ENCODE results near the gene ANKRD2. TPM values are rescaled to one million over a fixed set of nuclear protein-coding genes. Genes with fewer than 3 reads are reported as not detected.

Gene ANKRD2
- total and polyA plus RNA-seq, 10 of the 15 experiments (the other 5 are each of a cell fraction or from before 2014, with no cell fraction given), result 0.18 to 0.23 TPM; not detected in 8

DNA sequence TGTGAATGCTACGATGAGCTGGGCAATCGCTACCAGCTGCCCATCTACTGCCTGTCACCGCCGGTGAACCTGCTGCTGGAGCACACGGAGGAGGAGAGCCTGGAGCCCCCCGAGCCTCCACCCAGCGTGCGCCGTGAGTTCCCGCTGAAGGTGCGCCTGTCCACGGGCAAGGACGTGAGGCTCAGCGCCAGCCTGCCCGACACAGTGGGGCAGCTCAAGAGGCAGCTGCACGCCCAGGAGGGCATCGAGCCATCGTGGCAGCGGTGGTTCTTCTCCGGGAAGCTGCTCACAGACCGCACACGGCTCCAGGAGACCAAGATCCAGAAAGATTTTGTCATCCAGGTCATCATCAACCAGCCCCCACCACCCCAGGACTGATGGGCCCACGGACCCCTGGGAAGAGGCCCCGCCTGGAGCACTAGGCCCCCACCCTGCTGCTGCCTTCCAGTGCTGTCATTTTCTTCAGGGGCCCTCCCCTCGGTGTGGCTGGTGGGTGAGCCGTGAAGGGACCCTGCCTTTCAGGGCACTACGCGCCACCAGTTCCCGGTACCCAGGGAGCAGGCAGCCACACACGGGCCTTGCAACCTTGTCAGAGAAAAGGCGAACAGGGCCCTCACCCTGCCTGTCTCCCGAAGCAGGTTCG, 2.3 kb upstream of the ANKRD2 start:
- Histone ChIP-seq H3K27ac (ENCODE audit: control insufficient read depth, insufficient read depth) (no peak overlapping the region), H3K4me1 (ENCODE audit: control insufficient read depth, insufficient read depth, low read length) (no peaks in the 10 kb centered on the region), H3K4me3 (no peak overlapping the region), H3K79me2 (ENCODE audit: control insufficient read depth, insufficient read depth, low read length) (no peaks in the 10 kb centered on the region), H3K4me2 (ENCODE audit: control insufficient read depth, insufficient read depth) (no peak overlapping the region), H3K27me3 (replicated peaks in 1 of 2; ENCODE audit: control insufficient read depth in 2 of 2, insufficient read depth in 2 of 2, low read length in 1 of 2) (no peaks in the 10 kb centered on the region), H4K20me1 (ENCODE audit: control insufficient read depth, insufficient read depth) (no peaks in the 10 kb centered on the region), H3K9ac (ENCODE audit: control insufficient read depth, insufficient read depth, low read length) (no peak overlapping the region), H3K36me3 (ENCODE audit: control insufficient read depth in 2 of 2, insufficient read depth in 2 of 2, low read length in 1 of 2) (no peaks in the 10 kb centered on the region), H2AFZ (ENCODE audit: control insufficient read depth, low read depth, low read length) (no peak overlapping the region), H3K9me3 (replicated peaks; ENCODE audit: control insufficient read depth, insufficient read depth, low read length) (no peaks in the 10 kb centered on the region)
- 74% methylated on average over 33 of the region's 33 CpGs for WGBS (ENCODE audit: insufficient coverage, insufficient replicate concordance, low lambda C conversion rate, missing lambda C conversion rate)
- in situ Hi-C loops (cut with MboI) (no loop called here), intact Hi-C loops (cut with micrococcal nuclease; ENCODE audit: unreplicated experiment) (no loop called here)
- ChIA-PET POLR2A (interaction anchor here (0.6 kb wide), 1 partner anchor 17 kb away, joined by 3 read pairs; no protein-coding TSS in a partner anchor), CTCF (interaction anchor here (0.6 to 3.9 kb wide), 5 partner anchors 14 to 1376 kb away, joined by 3 to 29 read pairs (median 11); partner anchors contain the start of gene HOGA1), SMC1A (ENCODE audit: uncharacterized antibody, unreplicated experiment) (interaction anchor here (0.9 kb wide), 1 partner anchor 70 kb away, joined by 3 read pairs; no protein-coding TSS in a partner anchor), RAD21 (ENCODE audit: unreplicated experiment) (no interaction called here)
- ATAC-seq (no peak), DNase-seq (ENCODE audit: low read depth, low spot score) (no peak), FAIRE-seq (no peak)
- TF ChIP-seq EZH2 (IDR thresholded peaks at IDR 0.05; ENCODE audit: borderline replicate concordance, control insufficient read depth, low read depth, low read length) (no peak), KLF5 (IDR thresholded peaks at IDR 0.05; ENCODE audit: partially characterized antibody) (no peak), MYB (IDR thresholded peaks at IDR 0.05; ENCODE audit: borderline replicate concordance, low read depth, low read length) (no peak)
- TF ChIP-seq, protein P1, sequence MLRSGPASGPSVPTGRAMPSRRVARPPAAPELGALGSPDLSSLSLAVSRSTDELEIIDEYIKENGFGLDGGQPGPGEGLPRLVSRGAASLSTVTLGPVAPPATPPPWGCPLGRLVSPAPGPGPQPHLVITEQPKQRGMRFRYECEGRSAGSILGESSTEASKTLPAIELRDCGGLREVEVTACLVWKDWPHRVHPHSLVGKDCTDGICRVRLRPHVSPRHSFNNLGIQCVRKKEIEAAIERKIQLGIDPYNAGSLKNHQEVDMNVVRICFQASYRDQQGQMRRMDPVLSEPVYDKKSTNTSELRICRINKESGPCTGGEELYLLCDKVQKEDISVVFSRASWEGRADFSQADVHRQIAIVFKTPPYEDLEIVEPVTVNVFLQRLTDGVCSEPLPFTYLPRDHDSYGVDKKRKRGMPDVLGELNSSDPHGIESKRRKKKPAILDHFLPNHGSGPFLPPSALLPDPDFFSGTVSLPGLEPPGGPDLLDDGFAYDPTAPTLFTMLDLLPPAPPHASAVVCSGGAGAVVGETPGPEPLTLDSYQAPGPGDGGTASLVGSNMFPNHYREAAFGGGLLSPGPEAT (IDR thresholded peaks at IDR 0.05; ENCODE audit: low read depth), result no peak
- TF ChIP-seq, protein P2, sequence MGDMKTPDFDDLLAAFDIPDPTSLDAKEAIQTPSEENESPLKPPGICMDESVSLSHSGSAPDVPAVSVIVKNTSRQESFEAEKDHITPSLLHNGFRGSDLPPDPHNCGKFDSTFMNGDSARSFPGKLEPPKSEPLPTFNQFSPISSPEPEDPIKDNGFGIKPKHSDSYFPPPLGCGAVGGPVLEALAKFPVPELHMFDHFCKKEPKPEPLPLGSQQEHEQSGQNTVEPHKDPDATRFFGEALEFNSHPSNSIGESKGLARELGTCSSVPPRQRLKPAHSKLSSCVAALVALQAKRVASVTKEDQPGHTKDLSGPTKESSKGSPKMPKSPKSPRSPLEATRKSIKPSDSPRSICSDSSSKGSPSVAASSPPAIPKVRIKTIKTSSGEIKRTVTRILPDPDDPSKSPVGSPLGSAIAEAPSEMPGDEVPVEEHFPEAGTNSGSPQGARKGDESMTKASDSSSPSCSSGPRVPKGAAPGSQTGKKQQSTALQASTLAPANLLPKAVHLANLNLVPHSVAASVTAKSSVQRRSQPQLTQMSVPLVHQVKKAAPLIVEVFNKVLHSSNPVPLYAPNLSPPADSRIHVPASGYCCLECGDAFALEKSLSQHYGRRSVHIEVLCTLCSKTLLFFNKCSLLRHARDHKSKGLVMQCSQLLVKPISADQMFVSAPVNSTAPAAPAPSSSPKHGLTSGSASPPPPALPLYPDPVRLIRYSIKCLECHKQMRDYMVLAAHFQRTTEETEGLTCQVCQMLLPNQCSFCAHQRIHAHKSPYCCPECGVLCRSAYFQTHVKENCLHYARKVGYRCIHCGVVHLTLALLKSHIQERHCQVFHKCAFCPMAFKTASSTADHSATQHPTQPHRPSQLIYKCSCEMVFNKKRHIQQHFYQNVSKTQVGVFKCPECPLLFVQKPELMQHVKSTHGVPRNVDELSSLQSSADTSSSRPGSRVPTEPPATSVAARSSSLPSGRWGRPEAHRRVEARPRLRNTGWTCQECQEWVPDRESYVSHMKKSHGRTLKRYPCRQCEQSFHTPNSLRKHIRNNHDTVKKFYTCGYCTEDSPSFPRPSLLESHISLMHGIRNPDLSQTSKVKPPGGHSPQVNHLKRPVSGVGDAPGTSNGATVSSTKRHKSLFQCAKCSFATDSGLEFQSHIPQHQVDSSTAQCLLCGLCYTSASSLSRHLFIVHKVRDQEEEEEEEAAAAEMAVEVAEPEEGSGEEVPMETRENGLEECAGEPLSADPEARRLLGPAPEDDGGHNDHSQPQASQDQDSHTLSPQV (IDR thresholded peaks at IDR 0.05), result no peak
- BruUV-seq (replicated peaks), result no TSS peak

Data from GM12878 (cell line).